SJSA1 (cell line): Measurements from ENCODE around the gene TUBB8B. TPM values are rescaled to one million over a fixed set of nuclear protein-coding genes. Genes with fewer than 3 reads are reported as not detected.

Experiments
- total RNA-seq: library from RNA; depleted of rRNA; stranded (reverse); fragments of >200 nt; shearing (Covaris generic); gene quantifications from 2 replicates; pipeline ENCODE4 v1.2.3, GENCODE V29; 2014; rRNA removed

The TUBB8B gene
- total RNA-seq, 1 experiment from 2014 or later, result 1.1 TPM

Other genes starting within 250 kb of the TUBB8B start
- gene USP14, start 108.9 kb upstream of the TUBB8B start, total RNA-seq, result 27.3 and 38.9 TPM in 2 replicates
- gene THOC1, start 218.4 kb upstream of the TUBB8B start, total RNA-seq, result 42.2 and 44.8 TPM in 2 replicates